HG02885 (cell line): ENCODE measurements around the gene ZNF765.
"Not testable (repeated sequence)": the region's sequence is repeated elsewhere in the genome, so short reads cannot be mapped to it uniquely, and the experiment has no call there.

ENCODE experiments used
- ATAC-seq: cut with Tn5 transposase; IDR thresholded peaks from one replicate; pipeline ENCODE4 v1.9.1; 2021; ENCODE audit warnings: mild to moderate bottlenecking; ENCODE audit not compliant: unreplicated experiment, poor library complexity

The ZNF765 gene

GRCh38 chr19:53394974-53395839 is at the start of gene ZNF765:
TSS of gene ZNF765 (plus strand) at chr19:53395149. CDS start at chr19:53398016, 2,867 bp downstream.
- ATAC-seq, result peak; percentile 94

- no peak for ATAC-seq
Measured at GRCh38 chr19:53355739-53356138, 39.2 kb upstream of the ZNF765 start.

GRCh38 chr19:53357821-53358581 is 36.9 kb upstream of the ZNF765 start:
- no peak for ATAC-seq

GRCh38 chr19:53360056-53360455 is 34.9 kb upstream of the ZNF765 start:
- not testable (repeated sequence) for ATAC-seq

- peak; percentile 86 for ATAC-seq
Measured at GRCh38 chr19:53365134-53365898, 29.6 kb upstream of the ZNF765 start, which contains the start of gene ZNF525. TSS of gene ZNF525 (plus strand) at chr19:53365705. CDS start at chr19:53372282, 6,577 bp downstream.

- ATAC-seq, result peak; percentile 31
Measured at GRCh38 chr19:53365899-53366493, 29.0 kb upstream of the ZNF765 start.

GRCh38 chr19:53372196-53372595 is 22.8 kb upstream of the ZNF765 start:
- no peak for ATAC-seq

GRCh38 chr19:53374288-53374687 is 20.7 kb upstream of the ZNF765 start:
- no peak for ATAC-seq

- no peak for ATAC-seq
Measured at GRCh38 chr19:53374743-53375142, 20.2 kb upstream of the ZNF765 start.

GRCh38 chr19:53381376-53381775 is 13.6 kb upstream of the ZNF765 start:
- ATAC-seq, result no peak

- no peak for ATAC-seq
Measured at GRCh38 chr19:53388168-53388567, 6.8 kb upstream of the ZNF765 start.

GRCh38 chr19:53388904-53389303 is 6.0 kb upstream of the ZNF765 start:
- no peak for ATAC-seq

- ATAC-seq, result no peak
Measured at GRCh38 chr19:53389571-53389970, 5.4 kb upstream of the ZNF765 start.

GRCh38 chr19:53389978-53390377 is 5.0 kb upstream of the ZNF765 start:
- ATAC-seq, result no peak

- ATAC-seq, result no peak
Measured at GRCh38 chr19:53394522-53394973, 401 bp upstream of the ZNF765 start.

GRCh38 chr19:53395840-53396524 is 1.0 kb downstream of the ZNF765 start:
- ATAC-seq, result not testable (repeated sequence)

- no peak for ATAC-seq
Measured at GRCh38 chr19:53396525-53396868, 1.5 kb downstream of the ZNF765 start.

GRCh38 chr19:53397918-53398317 is 3.0 kb downstream of the ZNF765 start:
- not testable (repeated sequence) for ATAC-seq

- ATAC-seq, result no peak
Measured at GRCh38 chr19:53409505-53410204, 14.7 kb downstream of the ZNF765 start.
